ENCODE data around the gene FRAT1. TPM values are rescaled to one million over a fixed set of nuclear protein-coding genes. Genes with fewer than 3 reads are reported as not detected.

FRAT1 gene
- total RNA-seq, 1 donor from 2014 or later = 4.2 TPM

DNA sequence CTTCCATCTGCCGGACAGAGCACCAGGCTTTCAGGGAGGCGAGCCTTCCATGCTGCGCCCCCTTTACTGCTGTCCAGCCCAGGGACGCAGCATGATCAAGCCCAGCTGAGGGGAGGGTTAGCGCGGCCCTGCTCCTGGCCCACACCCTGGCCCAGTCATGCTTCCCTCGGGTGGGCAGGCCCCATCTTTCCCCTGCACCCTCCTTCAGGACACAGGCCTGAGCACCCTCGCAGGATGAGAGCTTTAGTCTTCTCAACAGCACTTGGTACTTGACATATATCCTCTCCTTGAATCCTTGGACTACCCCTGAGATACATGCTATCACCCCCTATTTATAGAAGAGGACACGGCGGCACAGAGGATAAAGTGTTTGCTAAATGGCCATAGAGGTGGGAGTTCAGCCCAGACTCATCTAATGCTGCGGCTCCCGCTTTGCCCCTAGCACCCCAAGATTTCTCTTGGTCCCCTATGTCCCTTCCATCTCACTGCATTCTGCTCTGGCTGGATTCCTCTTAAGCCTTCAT is 48.1 kb downstream of the FRAT1 start:
- TF ChIP-seq, protein P1, sequence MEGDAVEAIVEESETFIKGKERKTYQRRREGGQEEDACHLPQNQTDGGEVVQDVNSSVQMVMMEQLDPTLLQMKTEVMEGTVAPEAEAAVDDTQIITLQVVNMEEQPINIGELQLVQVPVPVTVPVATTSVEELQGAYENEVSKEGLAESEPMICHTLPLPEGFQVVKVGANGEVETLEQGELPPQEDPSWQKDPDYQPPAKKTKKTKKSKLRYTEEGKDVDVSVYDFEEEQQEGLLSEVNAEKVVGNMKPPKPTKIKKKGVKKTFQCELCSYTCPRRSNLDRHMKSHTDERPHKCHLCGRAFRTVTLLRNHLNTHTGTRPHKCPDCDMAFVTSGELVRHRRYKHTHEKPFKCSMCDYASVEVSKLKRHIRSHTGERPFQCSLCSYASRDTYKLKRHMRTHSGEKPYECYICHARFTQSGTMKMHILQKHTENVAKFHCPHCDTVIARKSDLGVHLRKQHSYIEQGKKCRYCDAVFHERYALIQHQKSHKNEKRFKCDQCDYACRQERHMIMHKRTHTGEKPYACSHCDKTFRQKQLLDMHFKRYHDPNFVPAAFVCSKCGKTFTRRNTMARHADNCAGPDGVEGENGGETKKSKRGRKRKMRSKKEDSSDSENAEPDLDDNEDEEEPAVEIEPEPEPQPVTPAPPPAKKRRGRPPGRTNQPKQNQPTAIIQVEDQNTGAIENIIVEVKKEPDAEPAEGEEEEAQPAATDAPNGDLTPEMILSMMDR (IDR thresholded peaks at IDR 0.05; ENCODE audit: borderline replicate concordance) = no peak
- Histone ChIP-seq H3K36me3 (peaks cover 81% of the 10 kb centered on the region), H3K27me3 (ENCODE audit: low read depth) (no peaks in the 10 kb centered on the region), H3K9me3 (replicated peaks) (no peaks in the 10 kb centered on the region), H3K4me3 (no peak overlapping the region), H3K27ac (replicated peaks) (no peak overlapping the region), H3K4me1 (peaks cover 9% of the 10 kb centered on the region)
- intact Hi-C loops (cut with micrococcal nuclease) = no loop called here
- DNase-seq = no peak

Other genes starting within 250 kb of the FRAT1 start
- 0.08 TPM for gene SLIT1, start 133.3 kb upstream of the FRAT1 start, total RNA-seq
- 4.2 TPM for gene ARHGAP19, start 26.6 kb upstream of the FRAT1 start, total RNA-seq
- gene FRAT2, start 15.5 kb downstream of the FRAT1 start, total RNA-seq = 5.9 TPM
- 15.2 TPM for gene RRP12, start 82.1 kb downstream of the FRAT1 start, total RNA-seq
- gene PGAM1, start 106.9 kb downstream of the FRAT1 start, total RNA-seq = 233 TPM
- gene EXOSC1, start 126.7 kb downstream of the FRAT1 start, total RNA-seq = 14.9 TPM
- 17.8 TPM for gene ZDHHC16, start 126.9 kb downstream of the FRAT1 start, total RNA-seq
- 42.7 TPM for gene MMS19, start 179.2 kb downstream of the FRAT1 start, total RNA-seq
- 17.1 TPM for gene UBTD1, start 179.7 kb downstream of the FRAT1 start, total RNA-seq

All from left ventricle myocardium inferior (tissue), 1 donor.